ENCODE results near the gene PPIF.

DNA sequence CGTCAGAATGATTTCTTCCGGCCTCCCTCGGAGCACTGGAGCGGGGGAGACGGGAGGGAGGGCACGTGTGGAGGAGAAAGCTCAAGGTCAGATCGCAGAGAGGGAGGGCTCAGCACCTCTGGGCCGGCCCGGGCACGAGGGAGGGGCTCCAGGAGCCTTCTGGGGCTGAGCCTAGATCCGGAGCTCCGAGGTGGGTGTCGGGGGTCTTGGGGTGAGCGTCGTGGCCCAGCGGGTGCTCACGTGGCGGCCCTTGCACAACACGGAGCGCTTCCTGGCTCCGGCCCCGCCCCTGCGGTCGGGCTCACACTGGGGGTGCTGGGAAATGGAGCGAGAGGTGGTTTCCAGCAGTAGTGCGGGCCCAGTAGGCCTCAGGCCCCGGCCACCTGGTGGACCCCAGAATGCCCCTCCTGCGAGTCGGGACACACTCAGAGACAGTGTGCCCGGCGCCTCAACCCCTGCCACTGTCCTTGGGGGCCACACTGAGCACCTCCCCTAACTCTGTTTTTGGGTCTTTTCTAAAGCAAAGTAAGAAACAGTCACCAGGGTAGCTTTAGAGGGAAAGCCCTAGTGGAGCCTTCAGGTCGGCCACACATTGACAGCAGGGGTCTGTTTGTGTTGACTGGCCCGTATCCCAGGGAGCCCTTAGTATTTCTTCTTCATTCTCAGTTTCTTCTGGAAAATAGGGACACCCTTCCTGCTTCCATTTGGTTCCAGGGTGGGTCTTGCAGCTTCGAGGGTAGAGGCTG lies 798 bp downstream of the PPIF start:
- TF ChIP-seq, protein P1, sequence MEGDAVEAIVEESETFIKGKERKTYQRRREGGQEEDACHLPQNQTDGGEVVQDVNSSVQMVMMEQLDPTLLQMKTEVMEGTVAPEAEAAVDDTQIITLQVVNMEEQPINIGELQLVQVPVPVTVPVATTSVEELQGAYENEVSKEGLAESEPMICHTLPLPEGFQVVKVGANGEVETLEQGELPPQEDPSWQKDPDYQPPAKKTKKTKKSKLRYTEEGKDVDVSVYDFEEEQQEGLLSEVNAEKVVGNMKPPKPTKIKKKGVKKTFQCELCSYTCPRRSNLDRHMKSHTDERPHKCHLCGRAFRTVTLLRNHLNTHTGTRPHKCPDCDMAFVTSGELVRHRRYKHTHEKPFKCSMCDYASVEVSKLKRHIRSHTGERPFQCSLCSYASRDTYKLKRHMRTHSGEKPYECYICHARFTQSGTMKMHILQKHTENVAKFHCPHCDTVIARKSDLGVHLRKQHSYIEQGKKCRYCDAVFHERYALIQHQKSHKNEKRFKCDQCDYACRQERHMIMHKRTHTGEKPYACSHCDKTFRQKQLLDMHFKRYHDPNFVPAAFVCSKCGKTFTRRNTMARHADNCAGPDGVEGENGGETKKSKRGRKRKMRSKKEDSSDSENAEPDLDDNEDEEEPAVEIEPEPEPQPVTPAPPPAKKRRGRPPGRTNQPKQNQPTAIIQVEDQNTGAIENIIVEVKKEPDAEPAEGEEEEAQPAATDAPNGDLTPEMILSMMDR (IDR thresholded peaks at IDR 0.05): peak in 1 of 6 experiments; percentile 24
- TF ChIP-seq POLR2AphosphoS5 (IDR thresholded peaks at IDR 0.05) (peak; percentile 53 to 73), POLR2A (IDR thresholded peaks at IDR 0.05) (no peak), EP300 (IDR thresholded peaks at IDR 0.05) (peak in 1 of 4 donors; percentile 19)
